ENCODE measurements around the gene GGA3.

The GGA3 gene

GRCh38 chr17:75270218-75270965 is 9.0 kb upstream of the GGA3 start:
- Histone ChIP-seq H3K27ac (peak overlapping the region; percentile 81), H3K4me3 (ENCODE audit: low read depth, low read length) (peak overlapping the region; percentile 94), H3K27me3 (ENCODE audit: insufficient read depth, low read depth, severe bottlenecking) (no peaks in the 10 kb centered on the region), H3K9me3 (ENCODE audit: severe bottlenecking) (no peaks in the 10 kb centered on the region), H3K36me3 (peaks cover 50% of the 10 kb centered on the region)
- peak; percentile 93 for DNase-seq
- TF ChIP-seq, protein P1, sequence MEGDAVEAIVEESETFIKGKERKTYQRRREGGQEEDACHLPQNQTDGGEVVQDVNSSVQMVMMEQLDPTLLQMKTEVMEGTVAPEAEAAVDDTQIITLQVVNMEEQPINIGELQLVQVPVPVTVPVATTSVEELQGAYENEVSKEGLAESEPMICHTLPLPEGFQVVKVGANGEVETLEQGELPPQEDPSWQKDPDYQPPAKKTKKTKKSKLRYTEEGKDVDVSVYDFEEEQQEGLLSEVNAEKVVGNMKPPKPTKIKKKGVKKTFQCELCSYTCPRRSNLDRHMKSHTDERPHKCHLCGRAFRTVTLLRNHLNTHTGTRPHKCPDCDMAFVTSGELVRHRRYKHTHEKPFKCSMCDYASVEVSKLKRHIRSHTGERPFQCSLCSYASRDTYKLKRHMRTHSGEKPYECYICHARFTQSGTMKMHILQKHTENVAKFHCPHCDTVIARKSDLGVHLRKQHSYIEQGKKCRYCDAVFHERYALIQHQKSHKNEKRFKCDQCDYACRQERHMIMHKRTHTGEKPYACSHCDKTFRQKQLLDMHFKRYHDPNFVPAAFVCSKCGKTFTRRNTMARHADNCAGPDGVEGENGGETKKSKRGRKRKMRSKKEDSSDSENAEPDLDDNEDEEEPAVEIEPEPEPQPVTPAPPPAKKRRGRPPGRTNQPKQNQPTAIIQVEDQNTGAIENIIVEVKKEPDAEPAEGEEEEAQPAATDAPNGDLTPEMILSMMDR (IDR thresholded peaks at IDR 0.05; ENCODE audit: low read depth, low read length), result peak; percentile 84

GRCh38 chr17:75269844-75270217 is 8.4 kb upstream of the GGA3 start:
- H3K4me3 ChIP-seq (ENCODE audit: low read depth, low read length), result peak overlapping the region; percentile 94
- H3K36me3 ChIP-seq, result peaks cover 51% of the 10 kb centered on the region
- H3K27ac ChIP-seq, result peak overlapping the region; percentile 81
- TF ChIP-seq, protein P1 (IDR thresholded peaks at IDR 0.05; ENCODE audit: low read depth, low read length), result no peak
- no peak for DNase-seq
- H3K27me3 ChIP-seq (ENCODE audit: insufficient read depth, low read depth, severe bottlenecking), result no peaks in the 10 kb centered on the region
- H3K9me3 ChIP-seq (ENCODE audit: severe bottlenecking), result no peaks in the 10 kb centered on the region

DNA sequence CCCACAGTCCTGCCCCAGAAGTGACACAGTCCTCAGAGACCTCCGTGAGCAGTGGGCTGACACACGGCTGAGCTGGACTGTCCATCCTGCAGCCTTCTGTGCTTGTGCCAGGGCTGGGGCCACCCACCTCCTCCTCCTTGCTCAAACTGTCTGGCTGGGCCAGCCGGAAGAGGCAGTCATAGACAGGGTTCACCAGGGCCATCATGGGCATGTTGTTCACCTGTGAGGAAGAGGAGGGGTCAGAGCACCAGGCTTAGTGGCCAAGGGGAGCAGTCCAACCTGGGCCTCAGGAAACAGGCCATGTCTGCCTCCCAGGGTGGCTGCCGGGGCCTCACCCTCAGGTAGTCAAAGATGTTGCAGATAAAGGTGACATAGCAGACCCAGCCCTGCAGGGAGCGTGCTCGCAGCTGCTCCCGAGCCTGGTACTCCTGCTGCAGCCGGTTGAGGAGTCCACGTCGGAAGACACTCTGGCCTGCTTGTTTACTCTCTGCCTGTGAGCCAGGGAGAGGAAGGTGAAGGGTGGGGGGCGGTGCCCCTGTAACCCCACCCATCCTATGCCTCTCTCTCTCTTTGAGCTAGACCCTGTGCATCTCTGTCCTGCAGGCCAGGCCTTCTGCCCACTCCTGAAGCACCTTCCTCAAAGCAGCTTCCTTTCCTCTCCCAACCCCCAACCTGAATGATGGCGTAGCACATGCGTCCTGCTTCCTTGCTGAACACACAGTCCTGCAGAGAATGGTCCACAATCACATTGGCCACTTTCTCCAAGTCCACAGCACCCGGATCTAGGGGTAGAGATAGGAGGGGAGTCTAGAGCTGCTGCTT is 6.2 kb upstream of the GGA3 start:
- DNase-seq, result peak; percentile 70
- Histone ChIP-seq H3K36me3 (peaks cover 53% of the 10 kb centered on the region), H3K4me3 (ENCODE audit: low read depth, low read length) (no peak overlapping the region), H3K27me3 (ENCODE audit: insufficient read depth, low read depth, severe bottlenecking) (no peaks in the 10 kb centered on the region), H3K9me3 (ENCODE audit: severe bottlenecking) (no peaks in the 10 kb centered on the region), H3K27ac (no peak overlapping the region)
- TF ChIP-seq, protein P1 (IDR thresholded peaks at IDR 0.05; ENCODE audit: low read depth, low read length), result peak; percentile 70

- Histone ChIP-seq H3K27me3 (ENCODE audit: insufficient read depth, low read depth, severe bottlenecking) (no peaks in the 10 kb centered on the region), H3K27ac (no peak overlapping the region), H3K9me3 (ENCODE audit: severe bottlenecking) (no peaks in the 10 kb centered on the region), H3K36me3 (peaks cover 52% of the 10 kb centered on the region), H3K4me3 (ENCODE audit: low read depth, low read length) (no peak overlapping the region)
- DNase-seq, result no peak
- TF ChIP-seq, protein P1 (IDR thresholded peaks at IDR 0.05; ENCODE audit: low read depth, low read length), result no peak
Observed at GRCh38 chr17:75267153-75267410, 5.7 kb upstream of the GGA3 start.

DNA sequence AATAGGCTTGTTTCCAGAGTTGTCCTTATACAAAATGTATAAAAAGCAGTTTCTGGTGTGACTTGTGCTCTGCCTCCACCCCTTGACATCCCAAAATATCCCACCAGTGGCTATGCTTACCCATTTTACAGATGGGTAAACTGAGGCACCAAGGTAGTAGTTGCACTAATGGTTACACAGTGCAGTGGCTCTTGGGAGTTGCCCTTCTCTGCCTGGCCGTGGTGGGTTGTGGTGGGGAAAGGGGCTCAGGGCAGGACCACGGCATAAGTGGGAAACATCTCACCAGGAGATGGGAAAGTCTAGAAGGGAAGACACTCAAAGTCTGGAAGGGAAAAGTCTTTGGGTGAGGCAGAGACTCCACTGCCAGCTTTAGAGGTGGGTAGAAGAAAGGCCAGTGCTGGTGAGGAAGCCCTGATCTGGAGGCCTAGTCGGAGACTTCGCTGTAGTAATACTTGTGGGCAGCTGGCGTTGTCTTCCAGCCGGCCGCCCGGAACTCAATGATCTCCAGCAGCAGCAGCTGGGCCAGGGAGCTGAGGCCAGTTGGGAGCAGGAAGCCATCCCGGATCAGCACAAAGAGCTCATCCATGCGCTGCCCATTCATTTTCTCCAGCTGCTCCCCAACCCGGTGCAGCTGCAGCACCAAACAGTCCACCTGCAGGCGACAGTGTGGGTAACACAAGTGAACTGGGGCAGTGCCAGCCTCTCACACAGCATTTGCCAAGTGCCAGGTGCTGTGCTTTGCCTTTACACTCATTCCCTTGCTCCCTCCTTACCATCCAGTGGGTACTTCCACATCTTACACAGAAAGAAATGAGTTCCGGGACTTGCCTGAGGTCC is 5.1 kb upstream of the GGA3 start:
- Histone ChIP-seq H3K4me3 (ENCODE audit: low read depth, low read length) (no peak overlapping the region), H3K36me3 (peaks cover 56% of the 10 kb centered on the region), H3K27ac (no peak overlapping the region), H3K27me3 (ENCODE audit: insufficient read depth, low read depth, severe bottlenecking) (no peaks in the 10 kb centered on the region), H3K9me3 (ENCODE audit: severe bottlenecking) (no peaks in the 10 kb centered on the region)
- TF ChIP-seq, protein P1 (IDR thresholded peaks at IDR 0.05; ENCODE audit: low read depth, low read length), result no peak
- DNase-seq, result no peak

Measured in WERI-Rb-1 (cell line).